HG03558 (cell line): Measurements from ENCODE around the gene DCDC1.

ENCODE experiments used
- ATAC-seq: cut with Tn5 transposase; IDR thresholded peaks from one replicate; pipeline ENCODE4 v1.9.1; 2021; ENCODE audit warnings: moderate number of reproducible peaks; ENCODE audit not compliant: unreplicated experiment; ENCODE audit errors: extremely low read depth

Gene DCDC1

GRCh38 chr11:30815619-30816018, 553.9 kb downstream of the DCDC1 start:
- no peak for ATAC-seq

GRCh38 chr11:30814737-30815136, 554.8 kb downstream of the DCDC1 start:
- no peak for ATAC-seq
